GM18873 (cell line): ENCODE results near the gene CACNA1C.

Source experiments
- ATAC-seq: cut with Tn5 transposase; IDR thresholded peaks from one replicate; pipeline ENCODE4 v1.9.1; 2021; ENCODE audit warnings: mild to moderate bottlenecking, moderate library complexity, moderate number of reproducible peaks; ENCODE audit not compliant: unreplicated experiment, low FRiP score

Gene CACNA1C

GRCh38 chr12:2393016-2393415, 340.2 kb downstream of the CACNA1C start:
- no peak for ATAC-seq

- no peak for ATAC-seq
Observed at GRCh38 chr12:2393996-2394395, 341.2 kb downstream of the CACNA1C start.

GRCh38 chr12:2395354-2395977, 342.7 kb downstream of the CACNA1C start:
- ATAC-seq: no peak

- ATAC-seq: no peak
Observed at GRCh38 chr12:2396448-2396871, 343.7 kb downstream of the CACNA1C start.

- no peak for ATAC-seq
Observed at GRCh38 chr12:2397356-2398045, 344.7 kb downstream of the CACNA1C start.

- no peak for ATAC-seq
Observed at GRCh38 chr12:2401040-2401439, 348.3 kb downstream of the CACNA1C start.

- no peak for ATAC-seq
Observed at GRCh38 chr12:2402073-2402579, 349.3 kb downstream of the CACNA1C start.

GRCh38 chr12:2403221-2403976, 350.6 kb downstream of the CACNA1C start:
- ATAC-seq: no peak

GRCh38 chr12:2405039-2405438, 352.3 kb downstream of the CACNA1C start:
- no peak for ATAC-seq

- ATAC-seq: no peak
Observed at GRCh38 chr12:2406903-2407302, 354.1 kb downstream of the CACNA1C start.

- no peak for ATAC-seq
Observed at GRCh38 chr12:2408262-2408661, 355.5 kb downstream of the CACNA1C start.

- ATAC-seq: no peak
Observed at GRCh38 chr12:2409656-2410265, 357.0 kb downstream of the CACNA1C start.

GRCh38 chr12:2410496-2410895, 357.7 kb downstream of the CACNA1C start:
- no peak for ATAC-seq

GRCh38 chr12:2411011-2411410, 358.2 kb downstream of the CACNA1C start:
- ATAC-seq: no peak

- no peak for ATAC-seq
Observed at GRCh38 chr12:2411616-2412304, 359.0 kb downstream of the CACNA1C start.

- no peak for ATAC-seq
Observed at GRCh38 chr12:2412305-2412643, 359.5 kb downstream of the CACNA1C start.

GRCh38 chr12:2413301-2413700, 360.5 kb downstream of the CACNA1C start:
- ATAC-seq: no peak

- ATAC-seq: no peak
Observed at GRCh38 chr12:2413999-2414792, 361.4 kb downstream of the CACNA1C start.

- no peak for ATAC-seq
Observed at GRCh38 chr12:2414810-2415567, 362.2 kb downstream of the CACNA1C start.
